ENCODE measurements around the gene HOMER2. TPM values are rescaled to one million over a fixed set of nuclear protein-coding genes. Genes with fewer than 3 reads are reported as not detected.

HOMER2 gene
- total and polyA plus RNA-seq, 9 of the 15 experiments (the other 6 are each of a cell fraction or from before 2014, with no cell fraction given) = 0.13 to 0.47 (median 0.29) TPM; not detected in 1

- DNase-seq (ENCODE audit: extremely low read depth in 1 of 4, low spot score in 3 of 4) = no peak
- H3K9me1 ChIP-seq (ENCODE audit: control insufficient read depth, insufficient read depth, low read length) = no peaks in the 10 kb centered on the region
- ATAC-seq = no peak
- H3K79me2 ChIP-seq (ENCODE audit: control insufficient read depth, insufficient read depth, low read length) = no peaks in the 10 kb centered on the region
- POLR2A ChIA-PET = interaction anchor here (0.7 kb wide), 1 partner anchor 402 kb away, joined by 3 read pairs; no protein-coding TSS in a partner anchor
- 0% methylated on average over 5 of the region's 5 CpGs for WGBS (ENCODE audit: insufficient coverage, low coverage, missing lambda C conversion rate)
- BruUV-seq (replicated peaks) = no TSS peak
- H3K27ac ChIP-seq (ENCODE audit: extremely low read depth, low read depth, low read length) = no peak overlapping the region
- H3K9me3 ChIP-seq (replicated peaks; ENCODE audit: control insufficient read depth, insufficient read depth, low read depth, low read length) = no peaks in the 10 kb centered on the region
- CTCF ChIA-PET (ENCODE audit: low intra/inter-chr PET ratio) = no interaction called here
- H3K4me3 ChIP-seq = no peak overlapping the region
- in situ Hi-C loops (cut with MboI) = no loop called here
- no peak for FAIRE-seq
- no peaks in the 10 kb centered on the region for H3K36me3 ChIP-seq (ENCODE audit: control insufficient read depth, insufficient read depth, low read length)
- intact Hi-C loops (cut with micrococcal nuclease) = no loop called here
- no peak overlapping the region for H3K9ac ChIP-seq (ENCODE audit: insufficient read depth in 1 of 2, low read depth in 2 of 2, low read length in 2 of 2)
- peaks cover 54 to 59% of the 10 kb centered on the region in 2 experiments for H3K27me3 ChIP-seq (ENCODE audit: control insufficient read depth in 2 of 2, insufficient read depth in 2 of 2, low read length in 2 of 2)
- H2AFZ ChIP-seq (ENCODE audit: low read depth, low read length) = no peak overlapping the region
- no peaks in the 10 kb centered on the region for H4K20me1 ChIP-seq (replicated peaks; ENCODE audit: control insufficient read depth, insufficient read depth, low read length)
- no peaks in the 10 kb centered on the region for H3K4me1 ChIP-seq (replicated peaks in 1 of 2; ENCODE audit: control insufficient read depth in 2 of 2, insufficient read depth in 2 of 2, low read length in 2 of 2)
- TF ChIP-seq TSC22D4 (tag; IDR thresholded peaks at IDR 0.05) (no peak), FOXJ2 (tag; IDR thresholded peaks at IDR 0.05) (no peak), ZBTB17 (CRISPR knock-in tag; IDR thresholded peaks at IDR 0.05) (no peak), ZBED1 (IDR thresholded peaks at IDR 0.05) (no peak), SMC3 (conservative IDR thresholded peaks at IDR 0.05; ENCODE audit: insufficient read depth, low read depth, low read length) (no peak), TCF3 (CRISPR knock-in tag; IDR thresholded peaks at IDR 0.05) (no peak), MLX (CRISPR knock-in tag; conservative IDR thresholded peaks at IDR 0.05) (no peak), FOXK1 (CRISPR knock-in tag; IDR thresholded peaks at IDR 0.05; ENCODE audit: borderline replicate concordance) (no peak), TCF15 (CRISPR knock-in tag; IDR thresholded peaks at IDR 0.05) (no peak), GATA2 (CRISPR knock-in tag; IDR thresholded peaks at IDR 0.05) (no peak), GTF2B (IDR thresholded peaks at IDR 0.05; ENCODE audit: extremely low read depth, insufficient read length) (no peak), ZNF3 (CRISPR knock-in tag; IDR thresholded peaks at IDR 0.05) (no peak), KDM1A (IDR thresholded peaks at IDR 0.05) (no peak), SAP30 (IDR thresholded peaks at IDR 0.05; ENCODE audit: borderline replicate concordance, insufficient read depth, low read depth, low read length, poor library complexity, severe bottlenecking) (no peak), ZNF175 (CRISPR knock-in tag; IDR thresholded peaks at IDR 0.05; ENCODE audit: low read depth) (no peak), SRF (CRISPR knock-in tag; IDR thresholded peaks at IDR 0.05) (no peak), ZNF830 (CRISPR knock-in tag; IDR thresholded peaks at IDR 0.05) (no peak), POLR2B (IDR thresholded peaks at IDR 0.05; ENCODE audit: low read depth, partially characterized antibody) (no peak)
- no peak overlapping the region for H3K4me2 ChIP-seq (ENCODE audit: insufficient read depth, low read length)
Observed at GRCh38 chr15:82944056-82944455, 8.5 kb downstream of the HOMER2 start.

Data from K562 (cell line).